Rectal smooth muscle tissue (tissue), 1 donor: ENCODE results near the gene PROCR.
"Not testable (repeated sequence)": the region's sequence is repeated elsewhere in the genome, so short reads cannot be mapped to it uniquely, and the experiment has no call there.

ENCODE experiments used
- H3K27ac ChIP-seq: one replicate; pipeline ENCODE4 v1.7.0; 2013; ENCODE audit warnings: low read depth, low read length, inconsistent platforms
- H3K27me3 ChIP-seq: one replicate; pipeline ENCODE4 v1.7.0; 2013; ENCODE audit warnings: low read length; ENCODE audit not compliant: control insufficient read depth, insufficient read depth
- H3K36me3 ChIP-seq: one replicate; pipeline ENCODE4 v1.7.0; 2013; ENCODE audit warnings: low read length; ENCODE audit not compliant: control insufficient read depth, insufficient read depth
- H3K4me1 ChIP-seq: one replicate; pipeline ENCODE4 v1.7.0; 2013; ENCODE audit warnings: low read length; ENCODE audit not compliant: control insufficient read depth, insufficient read depth
- H3K4me3 ChIP-seq: one replicate; pipeline ENCODE4 v1.7.0; 2013; ENCODE audit warnings: low read length
- H3K9ac ChIP-seq: one replicate; pipeline ENCODE4 v1.7.0; 2013; ENCODE audit warnings: low read length

PROCR gene

GRCh38 chr20:35146299-35146919, 25.5 kb upstream of the PROCR start:
- Histone ChIP-seq H3K27ac (peak overlapping the region; percentile 84), H3K4me3 (peak overlapping the region; percentile 96), H3K4me1 (peaks cover 9% of the 10 kb centered on the region), H3K27me3 (no peaks in the 10 kb centered on the region), H3K9ac (peak overlapping the region; percentile 82), H3K36me3 (peaks cover 4% of the 10 kb centered on the region)

GRCh38 chr20:35146920-35147574, 24.8 kb upstream of the PROCR start, which contains the start of gene EDEM2:
TSS of gene EDEM2 (minus strand) at chr20:35147336. CDS start at chr20:35147258, 78 bp downstream.
- H3K4me3 ChIP-seq = peak within 1 kb of the TSS; percentile 96
- H3K4me1 ChIP-seq = peaks cover 9% of the 10 kb centered on the region
- peak within 1 kb of the TSS; percentile 82 for H3K9ac ChIP-seq
- H3K27me3 ChIP-seq = no peaks in the 10 kb centered on the region
- peak within 1 kb of the TSS; percentile 84 for H3K27ac ChIP-seq
- H3K36me3 ChIP-seq = peaks cover 4% of the 10 kb centered on the region

- not testable (repeated sequence) for H3K9ac ChIP-seq, H3K27me3 ChIP-seq, H3K4me1 ChIP-seq, H3K36me3 ChIP-seq
- Histone ChIP-seq H3K4me3 (peak overlapping the region; percentile 96), H3K27ac (peak overlapping the region; percentile 84)
Measured at GRCh38 chr20:35147575-35148071, 24.2 kb upstream of the PROCR start.

GRCh38 chr20:35150846-35151579, 20.9 kb upstream of the PROCR start:
- no peaks in the 10 kb centered on the region for H3K27me3 ChIP-seq
- no peak overlapping the region for H3K4me3 ChIP-seq
- H3K9ac ChIP-seq = no peak overlapping the region
- peaks cover 9% of the 10 kb centered on the region for H3K4me1 ChIP-seq
- no peak overlapping the region for H3K27ac ChIP-seq
- H3K36me3 ChIP-seq = no peaks in the 10 kb centered on the region

GRCh38 chr20:35151736-35152135, 20.1 kb upstream of the PROCR start:
- H3K27ac ChIP-seq = no peak overlapping the region
- H3K4me3 ChIP-seq = no peak overlapping the region
- no peak overlapping the region for H3K9ac ChIP-seq
- H3K27me3 ChIP-seq = no peaks in the 10 kb centered on the region
- H3K36me3 ChIP-seq = no peaks in the 10 kb centered on the region
- H3K4me1 ChIP-seq = peaks cover 3% of the 10 kb centered on the region

- Histone ChIP-seq H3K4me3 (no peak overlapping the region), H3K27me3 (no peaks in the 10 kb centered on the region), H3K27ac (no peak overlapping the region), H3K4me1 (no peaks in the 10 kb centered on the region), H3K36me3 (no peaks in the 10 kb centered on the region), H3K9ac (no peak overlapping the region)
Measured at GRCh38 chr20:35155936-35156335, 15.9 kb upstream of the PROCR start.

- H3K27ac ChIP-seq = no peak overlapping the region
- no peaks in the 10 kb centered on the region for H3K27me3 ChIP-seq
- H3K4me3 ChIP-seq = no peak overlapping the region
- H3K36me3 ChIP-seq = no peaks in the 10 kb centered on the region
- no peak overlapping the region for H3K9ac ChIP-seq
- H3K4me1 ChIP-seq = no peaks in the 10 kb centered on the region
Measured at GRCh38 chr20:35156978-35157377, 14.9 kb upstream of the PROCR start.

GRCh38 chr20:35160341-35160740, 11.5 kb upstream of the PROCR start:
- not testable (repeated sequence) for H3K4me3 ChIP-seq, H3K4me1 ChIP-seq

GRCh38 chr20:35164531-35164930, 7.3 kb upstream of the PROCR start:
- H3K9ac ChIP-seq, H3K27me3 ChIP-seq, H3K36me3 ChIP-seq, H3K27ac ChIP-seq, H3K4me3 ChIP-seq, H3K4me1 ChIP-seq: not testable (repeated sequence)

More at GRCh38 chr20:35160341-35160740, 11.5 kb upstream of the PROCR start:
- not testable (repeated sequence) for H3K36me3 ChIP-seq, H3K27ac ChIP-seq, H3K9ac ChIP-seq, H3K27me3 ChIP-seq

GRCh38 chr20:35165221-35166185, 6.4 kb upstream of the PROCR start:
- Histone ChIP-seq H3K27me3 (no peaks in the 10 kb centered on the region), H3K27ac (no peak overlapping the region), H3K4me3 (no peak overlapping the region), H3K36me3 (no peaks in the 10 kb centered on the region), H3K9ac (no peak overlapping the region), H3K4me1 (no peaks in the 10 kb centered on the region)

GRCh38 chr20:35166242-35166830, 5.5 kb upstream of the PROCR start:
- Histone ChIP-seq H3K36me3 (no peaks in the 10 kb centered on the region), H3K27me3 (no peaks in the 10 kb centered on the region), H3K4me3 (no peak overlapping the region), H3K9ac (no peak overlapping the region), H3K27ac (no peak overlapping the region), H3K4me1 (no peaks in the 10 kb centered on the region)
